Stimulated activated CD4-positive, alpha-beta T cell treated with anti-CD3 and anti-CD28 coated beads, TNF-alpha, amount 100 ng/mL, for 4 hours (primary cell): ENCODE results near the gene EPSTI1.
"Not testable (repeated sequence)": the region's sequence is repeated elsewhere in the genome, so short reads cannot be mapped to it uniquely, and the experiment has no call there.

ENCODE experiments used
- DNase-seq, 3 experiments: peaks; one replicate each; pipeline ENCODE4 v3.0.0-alpha.2; 2020; ENCODE audit warnings: low read depth in 3 of 3

Gene EPSTI1

DNA sequence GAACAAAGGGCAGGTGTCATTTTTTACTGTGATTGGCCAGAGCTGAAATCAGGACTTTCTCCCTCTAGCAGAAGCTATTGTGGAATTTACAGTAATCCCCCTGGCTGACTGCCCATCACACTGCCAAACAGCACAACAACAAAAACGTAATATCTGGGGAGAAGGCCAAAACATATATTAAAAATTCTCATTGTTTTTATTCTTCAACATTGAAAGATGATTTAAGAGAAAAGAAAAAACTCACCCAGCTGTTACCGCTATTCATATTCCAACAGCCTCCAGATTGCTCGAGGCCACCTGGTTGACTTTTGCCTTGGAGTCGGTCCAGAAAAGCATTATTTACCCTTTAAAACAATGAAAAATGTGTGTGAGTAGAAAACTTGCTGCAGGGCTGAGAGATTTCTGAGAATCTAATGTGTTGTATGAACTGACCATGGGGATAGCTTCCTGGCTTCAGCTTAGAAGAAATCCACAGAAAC is 97.2 kb downstream of the EPSTI1 start:
- DNase-seq: no peak

- no peak for DNase-seq
These were observed 98.8 kb downstream of the EPSTI1 start for GRCh38 chr13:42893214-42893671.

DNA sequence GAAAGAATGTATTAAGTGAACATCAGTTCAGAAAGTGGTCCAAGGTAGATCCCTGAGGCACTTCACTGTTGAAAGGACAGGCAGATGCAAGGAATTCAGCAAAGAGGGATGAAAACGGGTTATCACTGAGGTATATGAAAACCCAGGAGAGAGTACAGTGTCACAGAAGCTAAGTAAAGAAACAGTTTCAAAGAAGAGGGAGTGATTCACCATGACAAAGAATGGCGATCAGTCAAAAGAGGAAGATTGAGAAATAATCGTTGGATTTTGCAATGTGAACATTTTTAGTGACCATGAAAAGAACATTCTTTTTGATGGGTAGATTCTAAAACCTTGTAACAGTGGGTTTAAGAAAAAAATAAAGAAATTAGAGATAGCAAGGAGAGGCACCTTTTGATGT is 99.3 kb downstream of the EPSTI1 start:
- DNase-seq: no peak

DNA sequence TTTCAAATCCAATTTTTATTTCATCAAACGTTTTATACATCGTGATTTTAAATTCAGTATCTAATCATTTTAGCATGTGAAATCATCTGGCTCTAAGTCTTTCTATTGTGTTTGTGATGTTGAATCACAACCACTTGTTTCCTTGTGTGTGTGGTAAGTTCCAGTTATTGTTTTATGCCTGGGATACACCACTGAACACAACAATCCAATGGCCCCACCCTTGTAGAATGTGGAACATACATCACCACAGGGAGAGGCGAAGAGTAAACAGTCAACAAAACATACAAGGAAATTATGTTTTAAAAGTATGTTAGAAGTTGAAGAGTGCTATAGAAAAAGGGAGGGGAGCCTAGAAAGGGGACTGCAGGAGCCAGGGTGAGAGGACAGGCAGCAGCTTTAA is 100.5 kb downstream of the EPSTI1 start:
- no peak for DNase-seq

DNA sequence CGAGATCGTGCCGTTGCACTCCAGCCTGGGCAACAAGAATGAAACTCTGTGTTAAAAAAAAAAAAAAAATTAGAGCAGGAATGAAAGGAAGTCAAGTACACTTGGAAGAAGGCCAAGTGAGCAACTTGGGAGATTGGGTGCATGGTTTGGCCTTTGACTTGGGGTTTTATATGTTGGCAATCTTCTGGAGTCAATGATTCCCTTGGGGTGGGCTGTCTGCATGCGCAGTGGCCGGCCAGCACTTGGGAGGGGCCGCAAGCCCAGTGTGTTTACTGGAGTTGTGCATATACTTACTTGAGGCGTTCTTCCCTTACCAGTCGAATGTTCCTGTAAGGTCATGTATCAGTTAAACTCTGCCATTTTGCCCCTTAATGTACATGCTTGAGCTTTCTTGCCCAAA is 106.7 kb downstream of the EPSTI1 start:
- DNase-seq: no peak

DNA sequence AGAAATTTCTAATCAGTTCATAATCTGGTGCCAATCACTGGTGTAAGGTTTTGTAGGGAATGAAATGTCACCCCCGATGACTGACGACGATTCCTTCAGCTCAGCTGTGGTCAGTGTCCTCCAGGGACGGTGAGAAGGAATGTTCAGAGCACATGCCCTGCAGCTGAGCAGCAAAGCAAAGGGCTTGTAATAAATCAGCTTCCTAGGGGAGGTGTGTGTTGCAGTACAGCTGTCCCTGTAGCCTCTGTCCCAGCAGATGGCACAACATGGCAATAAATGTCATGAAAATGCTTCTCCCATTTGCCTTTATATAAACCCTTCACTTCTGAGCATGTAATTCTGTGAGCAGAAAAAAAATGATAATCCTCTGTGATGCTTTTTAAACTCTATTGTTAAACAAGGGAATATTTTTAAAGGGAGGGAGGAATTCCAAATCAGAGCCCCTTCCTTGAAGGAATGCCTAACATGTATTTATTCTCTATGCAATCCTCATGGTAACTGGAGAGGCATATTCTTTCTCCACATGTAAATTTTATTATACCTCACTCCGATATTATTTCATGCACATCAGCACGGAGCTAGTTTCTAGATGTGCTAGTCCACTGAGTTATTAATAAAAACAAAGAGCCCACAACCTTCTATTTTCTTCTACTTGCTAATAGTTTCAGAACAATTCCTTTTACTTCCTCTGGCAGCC is 108.1 kb downstream of the EPSTI1 start:
- no peak for DNase-seq

- no peak for DNase-seq
These were observed 108.9 kb downstream of the EPSTI1 start for GRCh38 chr13:42883142-42883541.

DNA sequence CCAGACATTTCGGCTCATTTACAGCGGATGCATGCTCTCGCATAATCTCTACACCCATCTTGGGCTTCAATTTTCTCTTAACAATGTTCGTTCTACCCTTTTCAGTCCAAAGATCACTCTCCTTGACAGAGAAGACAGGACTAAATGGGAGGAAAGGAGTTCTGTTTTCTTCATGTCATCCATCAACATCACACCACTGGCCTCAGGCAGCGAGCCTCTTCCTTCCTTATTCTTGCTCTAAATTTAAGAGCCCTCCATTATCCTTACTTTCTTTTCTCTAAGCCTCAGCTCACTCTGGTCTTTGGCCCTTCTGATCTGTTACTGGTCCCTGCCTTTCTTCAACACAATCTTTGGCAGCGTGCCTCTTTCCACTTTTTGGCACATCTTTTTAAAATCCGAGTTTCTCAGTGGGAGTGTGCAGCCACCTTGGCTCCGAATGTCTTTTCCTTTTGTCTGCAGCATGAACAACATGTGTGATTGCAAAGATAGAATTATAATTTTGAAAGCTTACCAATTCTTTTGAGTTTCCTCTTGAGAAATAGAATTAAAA is 111.9 kb downstream of the EPSTI1 start:
- no peak for DNase-seq

- DNase-seq: no peak
These were observed 113.3 kb downstream of the EPSTI1 start for GRCh38 chr13:42878721-42879120.

DNA sequence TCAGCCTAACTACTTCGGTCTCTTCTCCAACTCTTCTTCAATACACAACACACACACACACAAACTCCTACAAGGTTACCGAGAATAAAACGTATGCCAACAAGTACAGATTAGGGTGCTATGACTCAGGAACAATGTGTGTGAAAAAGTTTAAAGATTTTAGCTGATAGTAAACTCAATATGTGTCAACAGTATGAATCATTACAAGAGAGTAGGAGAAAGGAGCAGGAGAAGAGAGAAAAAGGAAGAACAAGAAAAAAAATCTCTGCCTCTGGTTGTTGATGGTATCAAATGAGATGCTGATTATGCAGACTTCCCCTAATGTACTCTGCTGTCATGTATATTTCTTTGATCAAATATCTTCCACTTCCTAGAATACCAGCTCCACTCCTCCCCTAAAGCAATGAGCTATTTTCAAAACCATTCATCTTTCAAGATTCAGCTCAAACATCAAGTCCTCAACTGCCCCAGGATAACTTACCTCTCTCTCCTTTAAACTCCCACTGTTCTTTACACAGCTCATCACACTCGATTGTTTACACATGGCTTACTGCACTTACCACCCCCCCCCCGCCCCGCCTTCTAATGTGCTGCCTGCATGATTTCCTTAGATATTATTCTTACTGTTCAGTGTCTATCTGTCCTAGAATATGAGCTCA is 115.0 kb downstream of the EPSTI1 start:
- DNase-seq: no peak

- DNase-seq: no peak
These were observed 115.7 kb downstream of the EPSTI1 start for GRCh38 chr13:42876270-42876714.

- no peak for DNase-seq
These were observed 116.4 kb downstream of the EPSTI1 start for GRCh38 chr13:42875475-42876269.

DNA sequence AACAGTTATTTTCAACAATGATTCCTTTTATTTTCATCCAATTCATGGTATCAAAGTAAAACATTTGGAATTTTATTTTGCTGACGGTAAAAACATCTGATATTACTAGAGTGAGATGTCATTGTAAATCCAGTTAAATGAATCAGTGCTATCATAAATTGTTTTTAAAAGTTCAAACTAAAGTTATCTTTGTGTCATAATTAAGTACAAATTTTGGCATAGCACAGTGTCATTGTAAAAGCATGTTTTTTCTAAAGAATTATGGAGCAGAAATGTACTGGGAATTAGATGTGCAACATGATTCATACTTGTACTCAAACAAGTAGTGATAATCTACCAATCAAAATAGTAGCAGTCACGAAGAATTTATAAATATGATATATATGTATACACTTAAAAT is 117.8 kb downstream of the EPSTI1 start:
- DNase-seq: no peak

- no peak for DNase-seq
These were observed 119.0 kb downstream of the EPSTI1 start for GRCh38 chr13:42873081-42873480.

DNA sequence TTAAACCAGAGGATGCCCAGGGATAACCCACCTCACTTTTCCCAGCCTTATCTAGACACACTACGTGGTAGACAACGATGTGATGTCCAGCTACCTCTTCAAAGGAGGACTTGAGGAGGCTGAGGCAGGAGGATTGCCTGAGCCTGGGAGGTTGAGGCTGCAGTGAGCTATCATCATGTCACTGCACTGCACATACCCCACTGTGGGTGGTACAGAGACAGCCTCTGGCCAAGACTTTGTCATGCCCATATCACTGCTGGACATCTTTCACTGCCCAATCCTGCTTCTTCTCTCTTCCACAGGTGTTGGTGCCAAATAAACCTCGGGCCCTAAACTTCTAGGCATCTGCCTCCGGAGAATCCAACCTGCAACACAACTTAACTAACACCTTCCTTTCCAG is 124.8 kb downstream of the EPSTI1 start:
- no peak for DNase-seq

GRCh38 chr13:42865768-42866102 is 126.3 kb downstream of the EPSTI1 start:
- no peak for DNase-seq

- no peak for DNase-seq
These were observed 126.9 kb downstream of the EPSTI1 start for GRCh38 chr13:42864952-42865767.

DNA sequence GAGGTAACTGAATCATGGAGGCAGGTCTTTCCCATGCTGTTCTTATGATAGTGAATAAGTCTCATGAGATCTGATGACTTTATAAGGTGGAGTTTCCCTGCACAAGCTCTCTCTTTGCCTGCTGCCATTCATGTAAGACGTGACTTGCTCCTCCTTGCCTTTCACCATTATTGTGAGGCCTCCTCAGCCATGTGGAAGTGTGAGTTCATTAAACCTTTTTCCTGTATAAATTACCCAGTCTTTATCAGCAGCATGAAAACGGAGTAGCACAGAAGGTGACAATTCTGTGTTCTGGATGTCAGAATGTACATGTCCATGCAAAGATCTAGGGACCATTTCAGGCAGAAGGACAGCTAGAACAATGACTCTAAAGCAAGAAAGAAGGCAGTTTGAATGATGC is 129.7 kb downstream of the EPSTI1 start:
- not testable (repeated sequence) for DNase-seq

- no peak for DNase-seq
These were observed 131.6 kb downstream of the EPSTI1 start for GRCh38 chr13:42860485-42860884.

- no peak for DNase-seq
These were observed 132.3 kb downstream of the EPSTI1 start for GRCh38 chr13:42859760-42860159.

GRCh38 chr13:42855410-42855809 is 136.6 kb downstream of the EPSTI1 start:
- no peak for DNase-seq
